ENCODE results near the gene TTC8. TPM values are rescaled to one million over a fixed set of nuclear protein-coding genes. Genes with fewer than 3 reads are reported as not detected.

Gene TTC8
- total and polyA plus RNA-seq, 4 donors: 7.3 to 11.7 (median 10.4) TPM

- 67% methylated on average over 5 of the region's 5 CpGs for WGBS
- DNase-seq (ENCODE audit: low spot score): no peak
- Histone ChIP-seq H3K9ac (ENCODE audit: low read depth in 1 of 2, low read length in 2 of 2) (no peak overlapping the region), H3K27me3 (ENCODE audit: control insufficient read depth in 4 of 4, insufficient read depth in 4 of 4, low read length in 3 of 4) (no peaks in the 10 kb centered on the region), H3K9me3 (ENCODE audit: control insufficient read depth in 4 of 4, low read length in 3 of 4) (peaks cover 0 to 2% (median 0%) of the 10 kb centered on the region in 4 donors), H3K4me3 (ENCODE audit: low read depth in 1 of 3, low read length in 3 of 3) (no peak overlapping the region), H3K36me3 (ENCODE audit: control insufficient read depth in 4 of 4, insufficient read depth in 3 of 4, low read depth in 1 of 4, low read length in 3 of 4) (no peaks in the 10 kb centered on the region), H3K27ac (ENCODE audit: low read depth in 1 of 2, low read length in 2 of 2) (no peak overlapping the region), H3K4me1 (ENCODE audit: control insufficient read depth in 4 of 4, insufficient read depth in 4 of 4, low read length in 3 of 4) (no peaks in the 10 kb centered on the region)
- TF ChIP-seq ATF3 (IDR thresholded peaks at IDR 0.05): no peak
- no peak for TF ChIP-seq CTCF (IDR thresholded peaks at IDR 0.05; ENCODE audit: low read depth, low read length, missing input control)
- TF ChIP-seq FOXA1 (IDR thresholded peaks at IDR 0.05): no peak
- TF ChIP-seq YY1 (IDR thresholded peaks at IDR 0.05): no peak
These were observed 24.9 kb upstream of the TTC8 start for GRCh38 chr14:88799522-88799921.

GRCh38 chr14:88802596-88802995 lies 21.9 kb upstream of the TTC8 start:
- Histone ChIP-seq H3K27ac (ENCODE audit: low read depth in 1 of 2, low read length in 2 of 2) (no peak overlapping the region), H3K9ac (ENCODE audit: low read depth in 1 of 2, low read length in 2 of 2) (no peak overlapping the region), H3K4me3 (ENCODE audit: low read depth in 1 of 3, low read length in 3 of 3) (no peak overlapping the region), H3K4me1 (ENCODE audit: control insufficient read depth in 4 of 4, insufficient read depth in 4 of 4, low read length in 3 of 4) (no peaks in the 10 kb centered on the region), H3K36me3 (ENCODE audit: control insufficient read depth in 4 of 4, insufficient read depth in 3 of 4, low read depth in 1 of 4, low read length in 3 of 4) (no peaks in the 10 kb centered on the region), H3K27me3 (ENCODE audit: control insufficient read depth in 4 of 4, insufficient read depth in 4 of 4, low read length in 3 of 4) (no peaks in the 10 kb centered on the region), H3K9me3 (ENCODE audit: control insufficient read depth in 4 of 4, low read length in 3 of 4) (peaks cover 0 to 2% (median 0%) of the 10 kb centered on the region in 4 donors)
- TF ChIP-seq HNF4A (conservative IDR thresholded peaks at IDR 0.05): no peak
- no peak for TF ChIP-seq REST (IDR thresholded peaks at IDR 0.05)
- no peak for TF ChIP-seq HNF4G (IDR thresholded peaks at IDR 0.05)
- TF ChIP-seq RXRA (IDR thresholded peaks at IDR 0.05): no peak
- TF ChIP-seq GABPA (IDR thresholded peaks at IDR 0.05 in 1 of 2, conservative IDR thresholded peaks at IDR 0.05 in 1 of 2): no peak
- no peak for TF ChIP-seq JUND (IDR thresholded peaks at IDR 0.05)
- no peak for TF ChIP-seq FOXA1 (IDR thresholded peaks at IDR 0.05)
- TF ChIP-seq SP1 (IDR thresholded peaks at IDR 0.05): no peak
- TF ChIP-seq TAF1 (conservative IDR thresholded peaks at IDR 0.05): no peak
- TF ChIP-seq EGR1 (IDR thresholded peaks at IDR 0.05; ENCODE audit: low read depth in 2 of 2): no peak
- no peak for DNase-seq (ENCODE audit: low spot score)
- WGBS: 87% methylated on average over 6 of the region's 6 CpGs

GRCh38 chr14:88804035-88804434 lies 20.4 kb upstream of the TTC8 start:
- no peak for TF ChIP-seq CTCF (IDR thresholded peaks at IDR 0.05; ENCODE audit: low read depth, low read length, missing input control)
- TF ChIP-seq EGR1 (IDR thresholded peaks at IDR 0.05; ENCODE audit: low read depth in 2 of 2): no peak
- TF ChIP-seq MAX (IDR thresholded peaks at IDR 0.05): no peak
- no peak for TF ChIP-seq RXRA (IDR thresholded peaks at IDR 0.05)
- TF ChIP-seq REST (IDR thresholded peaks at IDR 0.05): no peak
- no peak for TF ChIP-seq FOXA2 (IDR thresholded peaks at IDR 0.05)
- H3K4me1 ChIP-seq (ENCODE audit: control insufficient read depth in 4 of 4, insufficient read depth in 4 of 4, low read length in 3 of 4): no peaks in the 10 kb centered on the region
- H3K9ac ChIP-seq (ENCODE audit: low read depth in 1 of 2, low read length in 2 of 2): no peak overlapping the region

More at GRCh38 chr14:88804035-88804434, 20.4 kb upstream of the TTC8 start:
- WGBS: 73% methylated on average over 2 of the region's 2 CpGs
- Histone ChIP-seq H3K27ac (ENCODE audit: low read depth in 1 of 2, low read length in 2 of 2) (no peak overlapping the region), H3K4me3 (ENCODE audit: low read depth in 1 of 3, low read length in 3 of 3) (no peak overlapping the region), H3K9me3 (ENCODE audit: control insufficient read depth in 4 of 4, low read length in 3 of 4) (peaks cover 0 to 4% (median 0%) of the 10 kb centered on the region in 4 donors), H3K27me3 (ENCODE audit: control insufficient read depth in 4 of 4, insufficient read depth in 4 of 4, low read length in 3 of 4) (no peaks in the 10 kb centered on the region), H3K36me3 (ENCODE audit: control insufficient read depth in 4 of 4, insufficient read depth in 3 of 4, low read depth in 1 of 4, low read length in 3 of 4) (no peaks in the 10 kb centered on the region)
- DNase-seq (ENCODE audit: low spot score): no peak

Measured in liver (tissue), 9 donors.